GM21723 (cell line): ENCODE results near the gene BCOR.
A peak's percentile ranks its signal among the peaks of the same experiment; 100 is the strongest.

Source experiments
- ATAC-seq: cut with Tn5 transposase; IDR thresholded peaks from one replicate; pipeline ENCODE4 v1.9.1; 2021; ENCODE audit warnings: mild to moderate bottlenecking, moderate library complexity; ENCODE audit not compliant: unreplicated experiment

The BCOR gene

DNA sequence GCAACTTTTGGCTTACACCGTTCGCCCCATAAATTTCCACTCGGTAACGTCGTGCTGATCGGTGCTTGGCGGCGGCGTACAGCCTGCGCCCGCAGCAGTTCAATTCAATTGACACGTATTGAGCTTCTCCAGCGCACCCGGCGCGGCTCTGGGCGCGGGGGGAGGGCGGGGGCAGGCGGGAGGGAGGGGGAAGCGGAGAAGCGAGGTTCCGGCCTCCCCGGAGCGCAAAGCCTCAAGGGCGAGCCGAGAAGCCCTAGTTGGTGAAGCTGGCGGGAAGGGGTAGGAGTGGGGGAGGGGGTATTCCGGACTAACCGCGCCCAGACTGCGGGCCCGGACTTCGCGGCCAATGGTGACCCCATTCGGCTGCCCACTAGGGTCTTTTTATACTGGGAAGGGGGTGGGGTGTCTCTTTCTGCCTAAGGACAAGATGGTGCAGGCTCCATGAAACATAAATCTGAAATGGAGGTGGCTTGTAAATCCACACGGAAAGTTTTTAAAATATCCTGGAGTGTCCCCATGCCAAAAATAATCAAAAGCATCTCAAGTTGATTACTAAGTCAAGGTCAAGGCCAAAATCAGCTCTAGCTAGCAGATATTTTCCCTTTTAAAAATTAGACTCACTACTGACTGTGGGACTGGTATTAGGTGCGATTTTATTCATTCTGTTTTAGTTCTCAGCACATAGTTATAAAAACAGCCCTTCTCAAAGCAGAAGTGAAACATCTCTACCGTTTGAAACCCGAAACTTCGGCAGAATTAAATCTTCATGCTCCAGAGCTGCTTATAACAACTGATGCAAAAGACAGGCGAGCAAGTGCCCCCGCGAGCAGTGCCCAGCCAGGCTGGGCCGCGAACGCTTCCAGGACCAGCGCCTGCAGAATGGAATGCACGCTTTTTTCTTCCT is 1.5 kb upstream of the BCOR start:
- peak; percentile 48 for ATAC-seq

GRCh38 chrX:40098264-40099054 is 701 bp upstream of the BCOR start:
- peak; percentile 28 for ATAC-seq

- no peak for ATAC-seq
These were observed 636 bp downstream of the BCOR start for GRCh38 chrX:40097141-40097503.

GRCh38 chrX:40096395-40097091 is 1.2 kb downstream of the BCOR start:
- ATAC-seq: no peak

GRCh38 chrX:40095583-40096394 is 2.0 kb downstream of the BCOR start:
- no peak for ATAC-seq

DNA sequence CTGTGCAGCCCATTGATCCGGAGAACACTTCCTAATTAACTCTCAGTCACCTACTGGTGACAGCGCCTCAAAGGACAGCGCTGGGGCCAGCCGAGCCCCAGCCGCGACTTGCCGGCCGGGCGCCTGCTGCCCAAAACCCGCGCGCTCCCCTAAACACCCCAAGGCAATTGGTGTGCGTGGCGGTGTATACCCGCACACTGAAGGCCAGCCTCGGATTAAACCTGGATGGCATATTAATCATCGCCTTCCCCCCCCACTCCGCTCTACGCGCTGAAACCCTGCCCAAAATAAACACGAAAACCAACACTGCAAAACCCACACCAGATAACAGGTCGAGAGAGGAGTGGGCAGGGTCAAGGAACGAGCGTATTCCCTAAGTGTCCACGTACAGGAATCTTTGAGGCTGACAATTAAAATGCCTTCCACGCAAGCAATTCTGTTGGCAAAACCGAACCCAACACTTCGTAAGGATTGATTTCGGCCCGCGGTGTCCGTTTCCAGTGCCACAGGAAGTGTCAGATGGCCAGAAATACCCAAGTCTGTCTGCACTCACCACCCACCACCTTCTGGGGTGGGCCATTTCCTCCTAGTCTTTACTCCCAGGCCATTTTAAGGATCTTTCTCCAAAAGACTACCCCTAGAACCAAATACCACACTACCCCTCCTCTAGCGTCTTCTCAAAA is 2.7 kb downstream of the BCOR start:
- ATAC-seq: no peak

DNA sequence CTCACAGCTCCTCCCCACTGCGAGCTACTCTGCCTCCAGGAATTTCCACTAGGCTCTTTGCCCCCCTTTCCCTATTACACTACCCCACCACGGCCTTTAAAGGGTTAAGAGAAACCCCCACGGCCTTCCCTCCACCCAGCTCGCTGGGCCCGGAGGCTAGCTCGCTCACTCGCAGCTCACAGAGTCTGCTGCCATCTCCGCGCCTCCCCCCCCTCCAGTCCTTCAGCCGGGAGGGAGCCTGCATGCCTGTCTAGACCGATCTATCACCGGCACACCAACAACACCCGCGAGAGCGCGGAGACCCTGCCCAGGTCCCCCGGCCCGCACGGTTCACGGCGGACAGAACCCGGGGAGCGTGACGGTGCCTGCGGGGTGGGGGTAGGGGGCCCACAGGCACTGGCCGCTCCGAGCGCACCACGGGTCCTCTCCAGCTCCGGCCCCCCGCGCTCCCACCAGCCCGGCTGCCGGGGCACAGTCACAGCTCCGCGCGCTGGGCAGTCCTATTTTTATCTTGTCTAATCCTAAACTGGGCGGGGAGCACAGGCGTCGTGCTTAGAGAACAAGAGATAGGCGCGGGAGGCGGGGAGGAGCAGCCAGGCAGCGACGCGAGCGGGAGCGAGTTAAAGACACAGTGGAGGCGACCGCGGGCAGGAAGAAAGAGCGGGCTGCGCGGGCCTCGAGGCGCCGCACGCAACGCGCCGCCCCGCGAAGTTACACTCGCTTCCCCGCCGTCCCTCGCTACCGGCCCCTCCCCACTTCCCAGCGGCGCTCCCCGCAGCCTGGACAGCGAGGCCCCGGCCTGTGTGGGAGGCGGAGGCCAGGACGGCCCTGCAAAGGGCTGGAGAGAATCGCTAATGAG is 3.5 kb downstream of the BCOR start:
- ATAC-seq: no peak

GRCh38 chrX:40093586-40093985 is 4.2 kb downstream of the BCOR start:
- ATAC-seq: no peak

DNA sequence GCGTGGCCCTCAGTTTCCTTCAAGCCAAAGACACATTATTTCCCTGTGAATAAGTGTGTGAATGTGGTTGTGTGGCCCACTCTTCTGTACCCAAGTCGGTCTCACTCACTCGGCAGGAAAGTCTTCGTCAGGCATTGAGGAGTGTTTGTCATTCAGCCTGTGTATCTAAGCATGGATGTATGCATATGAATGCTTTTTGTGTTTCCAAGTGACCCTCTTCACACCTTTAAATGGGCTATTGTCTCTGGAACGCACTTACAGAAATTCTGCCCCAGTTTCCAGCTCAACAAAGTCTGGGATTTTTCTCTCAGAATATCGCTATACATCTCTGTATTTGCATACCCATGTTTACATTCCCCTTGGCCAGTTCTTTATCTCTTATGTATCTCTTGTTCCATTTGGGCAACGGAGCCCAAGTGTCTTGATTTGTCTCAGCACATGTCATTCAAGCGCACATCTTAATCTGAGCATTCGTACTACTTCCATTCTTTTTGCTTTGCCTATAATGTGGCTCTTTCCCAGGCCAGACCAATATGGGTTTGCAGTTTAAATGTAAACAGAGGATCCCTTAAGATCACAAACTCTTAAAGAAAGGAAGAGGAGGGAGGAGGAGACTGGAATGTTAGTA is 4.8 kb downstream of the BCOR start:
- no peak for ATAC-seq

GRCh38 chrX:40091691-40092421 is 5.9 kb downstream of the BCOR start:
- ATAC-seq: no peak

DNA sequence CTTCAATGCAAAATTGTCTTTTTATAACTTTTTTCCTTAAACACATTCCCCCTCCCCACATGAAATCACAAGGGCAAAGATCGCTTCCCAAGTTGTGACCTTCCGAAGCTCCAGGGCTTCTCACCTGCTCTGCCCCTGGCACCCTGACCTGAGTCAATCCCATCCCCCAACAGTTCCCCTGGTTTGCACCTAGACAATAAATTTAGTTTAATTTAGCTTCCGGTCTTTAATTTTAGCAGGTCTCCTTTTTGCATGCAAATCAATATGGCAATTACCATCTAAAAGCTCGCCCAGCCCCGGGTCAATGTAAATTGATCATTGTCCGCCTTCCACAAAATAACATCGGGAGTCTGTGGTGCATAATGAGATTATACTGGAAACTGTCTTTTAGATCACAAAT is 6.8 kb downstream of the BCOR start:
- ATAC-seq: no peak

GRCh38 chrX:40090050-40090804 is 7.5 kb downstream of the BCOR start:
- ATAC-seq: no peak

GRCh38 chrX:40088803-40089540 is 8.8 kb downstream of the BCOR start:
- ATAC-seq: no peak

DNA sequence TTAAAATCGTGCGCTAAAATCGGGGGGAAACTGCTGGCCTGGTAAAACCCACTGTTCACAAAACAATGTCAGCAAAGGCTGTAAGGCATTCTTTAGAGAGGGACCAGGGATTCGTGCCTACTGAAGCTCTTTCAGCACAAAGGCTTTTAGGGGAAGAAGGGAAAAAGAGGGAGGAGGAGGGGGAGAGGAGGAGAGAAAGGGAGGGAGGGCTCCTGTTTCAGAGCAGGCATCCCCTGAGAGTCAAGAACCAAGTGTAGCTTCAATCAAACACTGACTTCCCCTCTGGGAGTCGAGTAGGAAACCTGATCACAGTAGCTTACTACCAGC is 9.5 kb downstream of the BCOR start:
- ATAC-seq: no peak

- ATAC-seq: no peak
These were observed 10.1 kb downstream of the BCOR start for GRCh38 chrX:40087425-40088298.
